ENCODE results near the gene APBA1.

The APBA1 gene

DNA sequence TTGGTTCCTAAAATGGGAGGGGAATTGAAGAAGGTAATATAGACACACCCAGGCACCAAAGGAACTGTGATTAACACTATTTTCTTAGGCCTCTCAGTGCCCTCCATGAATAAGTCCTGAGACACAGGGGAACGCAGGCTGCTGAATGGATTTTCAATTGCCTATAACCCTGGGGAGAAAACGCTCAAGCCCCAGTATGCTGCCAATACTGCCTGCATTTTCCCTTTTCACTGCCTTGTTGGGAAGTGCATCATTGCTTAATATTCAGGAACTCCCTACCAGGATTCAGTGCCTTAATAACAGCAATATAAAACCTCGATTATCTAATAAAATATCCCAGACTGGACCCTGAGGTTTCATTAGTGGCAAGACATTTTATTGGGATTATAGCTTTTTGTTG lies 25.4 kb downstream of the APBA1 start:
- Histone ChIP-seq H2AFZ (ENCODE audit: low read depth, low read length) (no peak overlapping the region), H3K36me3 (ENCODE audit: insufficient read depth, low read length) (no peaks in the 10 kb centered on the region), H3K9me3 (ENCODE audit: insufficient read depth, low read length, severe bottlenecking) (no peaks in the 10 kb centered on the region), H3K4me2 (ENCODE audit: insufficient read depth, low read length) (no peak overlapping the region), H3K27ac (ENCODE audit: low read length) (no peak overlapping the region), H3K4me1 (ENCODE audit: insufficient read depth, low read length) (no peaks in the 10 kb centered on the region), H3K9ac (ENCODE audit: low read depth, low read length) (no peak overlapping the region), H3K79me2 (ENCODE audit: insufficient read depth, low read length) (no peaks in the 10 kb centered on the region), H3K4me3 (ENCODE audit: low read depth in 1 of 2, low read length in 2 of 2) (no peak overlapping the region), H4K20me1 (ENCODE audit: insufficient read depth, low read length) (no peaks in the 10 kb centered on the region), H3K27me3 (ENCODE audit: insufficient read depth, low read length, poor library complexity) (no peaks in the 10 kb centered on the region)
- DNase-seq, result no peak
- TF ChIP-seq, protein P1, sequence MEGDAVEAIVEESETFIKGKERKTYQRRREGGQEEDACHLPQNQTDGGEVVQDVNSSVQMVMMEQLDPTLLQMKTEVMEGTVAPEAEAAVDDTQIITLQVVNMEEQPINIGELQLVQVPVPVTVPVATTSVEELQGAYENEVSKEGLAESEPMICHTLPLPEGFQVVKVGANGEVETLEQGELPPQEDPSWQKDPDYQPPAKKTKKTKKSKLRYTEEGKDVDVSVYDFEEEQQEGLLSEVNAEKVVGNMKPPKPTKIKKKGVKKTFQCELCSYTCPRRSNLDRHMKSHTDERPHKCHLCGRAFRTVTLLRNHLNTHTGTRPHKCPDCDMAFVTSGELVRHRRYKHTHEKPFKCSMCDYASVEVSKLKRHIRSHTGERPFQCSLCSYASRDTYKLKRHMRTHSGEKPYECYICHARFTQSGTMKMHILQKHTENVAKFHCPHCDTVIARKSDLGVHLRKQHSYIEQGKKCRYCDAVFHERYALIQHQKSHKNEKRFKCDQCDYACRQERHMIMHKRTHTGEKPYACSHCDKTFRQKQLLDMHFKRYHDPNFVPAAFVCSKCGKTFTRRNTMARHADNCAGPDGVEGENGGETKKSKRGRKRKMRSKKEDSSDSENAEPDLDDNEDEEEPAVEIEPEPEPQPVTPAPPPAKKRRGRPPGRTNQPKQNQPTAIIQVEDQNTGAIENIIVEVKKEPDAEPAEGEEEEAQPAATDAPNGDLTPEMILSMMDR (IDR thresholded peaks at IDR 0.05; ENCODE audit: borderline replicate concordance, extremely low read depth, low read length, poor library complexity, severe bottlenecking), result no peak
- TF ChIP-seq EZH2 (IDR thresholded peaks at IDR 0.05; ENCODE audit: borderline replicate concordance, low read depth, low read length, severe bottlenecking), result no peak
- ATAC-seq (ENCODE audit: insufficient read depth, low read depth), result no peak

DNA sequence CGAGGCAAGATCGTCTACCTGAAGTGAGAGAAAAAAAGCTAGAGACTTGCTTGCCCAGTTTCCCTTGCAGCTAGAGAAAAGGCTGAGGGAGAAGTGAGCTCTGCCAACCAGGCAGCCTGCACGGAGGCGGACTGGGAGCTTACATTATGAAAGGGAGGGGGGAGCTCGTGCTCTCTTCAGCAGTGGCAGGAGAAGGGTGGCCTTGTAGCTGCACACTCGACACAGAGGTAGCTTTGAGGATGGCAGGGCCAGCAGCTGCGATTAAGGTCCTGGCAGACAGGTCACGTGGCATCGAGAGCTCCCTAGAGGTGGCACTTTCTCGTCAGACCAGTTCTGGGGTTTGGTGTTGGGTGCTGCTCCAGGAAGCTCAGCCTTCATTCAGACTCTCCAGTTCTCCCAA lies 26.7 kb downstream of the APBA1 start:
- H3K36me3 ChIP-seq (ENCODE audit: insufficient read depth, low read length), result no peaks in the 10 kb centered on the region
- no peaks in the 10 kb centered on the region for H3K4me1 ChIP-seq (ENCODE audit: insufficient read depth, low read length)
- H3K79me2 ChIP-seq (ENCODE audit: insufficient read depth, low read length), result no peaks in the 10 kb centered on the region
- H3K4me2 ChIP-seq (ENCODE audit: insufficient read depth, low read length), result no peak overlapping the region
- ATAC-seq (ENCODE audit: insufficient read depth, low read depth) (no peak), DNase-seq (no peak)
- no peaks in the 10 kb centered on the region for H4K20me1 ChIP-seq (ENCODE audit: insufficient read depth, low read length)
- H3K9me3 ChIP-seq (ENCODE audit: insufficient read depth, low read length, severe bottlenecking), result no peaks in the 10 kb centered on the region
- H3K27me3 ChIP-seq (ENCODE audit: insufficient read depth, low read length, poor library complexity), result no peaks in the 10 kb centered on the region
- no peak overlapping the region for H3K9ac ChIP-seq (ENCODE audit: low read depth, low read length)
- no peak overlapping the region for H3K27ac ChIP-seq (ENCODE audit: low read length)
- H2AFZ ChIP-seq (ENCODE audit: low read depth, low read length), result no peak overlapping the region
- H3K4me3 ChIP-seq (ENCODE audit: low read depth in 1 of 2, low read length in 2 of 2), result no peak overlapping the region
- no peak for TF ChIP-seq EZH2 (IDR thresholded peaks at IDR 0.05; ENCODE audit: borderline replicate concordance, low read depth, low read length, severe bottlenecking)
- TF ChIP-seq, protein P1 (IDR thresholded peaks at IDR 0.05; ENCODE audit: borderline replicate concordance, extremely low read depth, low read length, poor library complexity, severe bottlenecking), result no peak

DNA sequence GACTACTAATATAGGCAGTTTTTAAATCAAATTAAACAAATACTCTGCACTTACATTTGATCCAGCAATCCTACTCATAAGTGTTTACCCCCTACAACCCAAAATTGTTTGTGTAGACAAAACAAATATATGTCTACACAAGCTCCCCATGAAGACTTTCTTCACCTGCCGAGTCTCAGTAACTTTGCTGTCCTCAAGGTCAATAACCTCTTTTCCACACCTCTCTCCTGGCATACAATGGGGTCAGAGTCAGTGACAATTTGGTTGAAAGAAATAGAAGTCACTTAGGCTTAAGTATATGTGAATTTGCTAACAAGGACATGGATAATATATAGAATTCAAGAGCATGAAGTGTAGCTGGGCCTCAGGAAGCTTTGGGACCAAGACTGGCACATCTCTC lies 29.1 kb downstream of the APBA1 start:
- Histone ChIP-seq H2AFZ (ENCODE audit: low read depth, low read length) (no peak overlapping the region), H3K4me2 (ENCODE audit: insufficient read depth, low read length) (no peak overlapping the region), H3K79me2 (ENCODE audit: insufficient read depth, low read length) (no peaks in the 10 kb centered on the region), H3K27me3 (ENCODE audit: insufficient read depth, low read length, poor library complexity) (no peaks in the 10 kb centered on the region), H3K9ac (ENCODE audit: low read depth, low read length) (no peak overlapping the region), H3K36me3 (ENCODE audit: insufficient read depth, low read length) (no peaks in the 10 kb centered on the region), H4K20me1 (ENCODE audit: insufficient read depth, low read length) (no peaks in the 10 kb centered on the region), H3K4me1 (ENCODE audit: insufficient read depth, low read length) (no peaks in the 10 kb centered on the region), H3K9me3 (ENCODE audit: insufficient read depth, low read length, severe bottlenecking) (no peaks in the 10 kb centered on the region), H3K4me3 (ENCODE audit: low read depth in 1 of 2, low read length in 2 of 2) (no peak overlapping the region), H3K27ac (ENCODE audit: low read length) (no peak overlapping the region)
- TF ChIP-seq, protein P1 (IDR thresholded peaks at IDR 0.05; ENCODE audit: borderline replicate concordance, extremely low read depth, low read length, poor library complexity, severe bottlenecking), result no peak
- no peak for TF ChIP-seq EZH2 (IDR thresholded peaks at IDR 0.05; ENCODE audit: borderline replicate concordance, low read depth, low read length, severe bottlenecking)
- DNase-seq, result no peak
- no peak for ATAC-seq (ENCODE audit: insufficient read depth, low read depth)

DNA sequence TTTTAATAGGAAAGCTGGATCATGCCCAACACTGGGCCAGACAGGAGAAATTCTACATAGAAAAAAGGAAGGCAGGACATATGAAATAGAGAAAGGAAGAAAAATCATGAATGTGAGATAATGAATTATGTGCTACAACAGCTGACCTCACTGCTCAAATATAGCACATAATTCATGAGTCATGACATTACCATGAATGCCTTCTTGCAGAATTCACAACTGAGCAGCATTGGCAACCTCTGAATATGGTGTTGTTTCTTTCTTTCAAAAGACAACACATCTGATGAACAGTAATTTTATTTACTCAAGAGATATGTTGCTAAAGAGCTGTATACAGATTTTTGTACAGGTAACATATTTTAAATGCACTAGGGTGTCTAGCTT lies 34.4 kb downstream of the APBA1 start:
- no peak overlapping the region for H3K4me2 ChIP-seq (ENCODE audit: insufficient read depth, low read length)
- H3K4me3 ChIP-seq (ENCODE audit: low read depth in 1 of 2, low read length in 2 of 2), result no peak overlapping the region
- no peaks in the 10 kb centered on the region for H4K20me1 ChIP-seq (ENCODE audit: insufficient read depth, low read length)
- H3K27me3 ChIP-seq (ENCODE audit: insufficient read depth, low read length, poor library complexity), result no peaks in the 10 kb centered on the region
- H3K36me3 ChIP-seq (ENCODE audit: insufficient read depth, low read length), result no peaks in the 10 kb centered on the region
- H3K4me1 ChIP-seq (ENCODE audit: insufficient read depth, low read length), result no peaks in the 10 kb centered on the region
- H3K79me2 ChIP-seq (ENCODE audit: insufficient read depth, low read length), result no peaks in the 10 kb centered on the region
- TF ChIP-seq EZH2 (IDR thresholded peaks at IDR 0.05; ENCODE audit: borderline replicate concordance, low read depth, low read length, severe bottlenecking), result no peak
- TF ChIP-seq, protein P1 (IDR thresholded peaks at IDR 0.05; ENCODE audit: borderline replicate concordance, extremely low read depth, low read length, poor library complexity, severe bottlenecking), result no peak
- no peaks in the 10 kb centered on the region for H3K9me3 ChIP-seq (ENCODE audit: insufficient read depth, low read length, severe bottlenecking)
- no peak overlapping the region for H3K9ac ChIP-seq (ENCODE audit: low read depth, low read length)
- no peak for DNase-seq
- H3K27ac ChIP-seq (ENCODE audit: low read length), result no peak overlapping the region
- H2AFZ ChIP-seq (ENCODE audit: low read depth, low read length), result no peak overlapping the region
- no peak for ATAC-seq (ENCODE audit: insufficient read depth, low read depth)
